Activated B cell treated with CpG ODN at 0.5 μM for 24 hours (primary cell): Measurements from ENCODE around the gene CENPQ. TPM values are rescaled to one million over a fixed set of nuclear protein-coding genes. Genes with fewer than 3 reads are reported as not detected.

Source experiments
- ATAC-seq: fragments of 200-7000 bp; cut with Tn5 transposase; one replicate; pipeline ENCODE4 v1.10.0; 2021; ENCODE audit warnings: low read depth, mild to moderate bottlenecking, moderate library complexity
- CTCF ChIA-PET: fragments of 350-600 bp; sonication (Branson Sonifier 250); formaldehyde crosslinking; loops from one replicate; lab custom pipeline; 2021; ENCODE audit warnings: antibody characterized with exemption; lab: Charles Lee
- POLR2A ChIA-PET: fragments of 350-600 bp; sonication (Branson Sonifier 250); formaldehyde crosslinking; loops from one replicate; lab custom pipeline; 2021; ENCODE audit warnings: antibody characterized with exemption; lab: Charles Lee
- DNase-seq: peaks from one replicate; pipeline ENCODE4 v3.0.0; 2022
- H3K27ac Mint-ChIP-seq: one replicate; pipeline ENCODE4 v1.8.0; 2020; ENCODE audit warnings: mixed read lengths
- H3K27me3 Mint-ChIP-seq: one replicate; pipeline ENCODE4 v1.8.0; 2021; ENCODE audit warnings: mixed read lengths
- H3K36me3 Mint-ChIP-seq: one replicate; pipeline ENCODE4 v1.8.0; 2021; ENCODE audit warnings: low read depth, mixed read lengths
- H3K4me1 Mint-ChIP-seq: one replicate; pipeline ENCODE4 v1.8.0; 2021; ENCODE audit warnings: mixed read lengths
- H3K4me3 Mint-ChIP-seq: one replicate; pipeline ENCODE4 v1.8.0; 2020; ENCODE audit warnings: mild to moderate bottlenecking, mixed read lengths
- H3K9me3 Mint-ChIP-seq: one replicate; pipeline ENCODE4 v1.8.0; 2020; ENCODE audit warnings: mixed read lengths
- CTCF ChIP-seq: fragments of 200-600 bp; IDR thresholded peaks from one replicate; pipeline ENCODE4 v1.8.0; 2022; ENCODE audit warnings: antibody characterized with exemption, mild to moderate bottlenecking
- intact Hi-C: fragments of 100-400 bp; cut with micrococcal nuclease; formaldehyde crosslinking; loops from one replicate; pipeline ENCODE4 v1.15.1; 2024
- total RNA-seq: library from RNA; stranded (reverse); gene quantifications from 2 replicates; pipeline ENCODE4 v1.2.3, GENCODE V29; 2022

CENPQ gene
- total RNA-seq, 1 donor from 2014 or later: 7.1 TPM

GRCh38 chr6:49490633-49491032, 27.5 kb downstream of the CENPQ start:
- ATAC-seq: no peak
- intact Hi-C loops: no loop called here
- ChIA-PET POLR2A (no interaction called here), CTCF (no interaction called here)
- Mint-ChIP-seq H3K27me3 (no peaks in the 10 kb centered on the region), H3K4me1 (no peaks in the 10 kb centered on the region), H3K4me3 (no peak overlapping the region), H3K27ac (no peak overlapping the region), H3K36me3 (peaks cover 55% of the 10 kb centered on the region), H3K9me3 (no peaks in the 10 kb centered on the region)
- DNase-seq: no peak
- TF ChIP-seq CTCF: no peak

GRCh38 chr6:49497304-49497703, 34.1 kb downstream of the CENPQ start:
- ChIA-PET POLR2A (no interaction called here), CTCF (no interaction called here)
- DNase-seq (no peak), ATAC-seq (no peak)
- Mint-ChIP-seq H3K36me3 (peaks cover 13% of the 10 kb centered on the region), H3K9me3 (no peaks in the 10 kb centered on the region), H3K27me3 (no peaks in the 10 kb centered on the region), H3K4me3 (no peak overlapping the region), H3K4me1 (no peaks in the 10 kb centered on the region), H3K27ac (no peak overlapping the region)
- intact Hi-C loops: no loop called here
- TF ChIP-seq CTCF: no peak

- ChIA-PET POLR2A (no interaction called here), CTCF (no interaction called here)
- H3K27me3 Mint-ChIP-seq: peaks cover 3% of the 10 kb centered on the region
- H3K36me3 Mint-ChIP-seq: peaks cover 6% of the 10 kb centered on the region
- intact Hi-C loops: no loop called here
- no peak overlapping the region for H3K27ac Mint-ChIP-seq
- no peaks in the 10 kb centered on the region for H3K9me3 Mint-ChIP-seq
- ATAC-seq: no peak
- no peaks in the 10 kb centered on the region for H3K4me1 Mint-ChIP-seq
- no peak overlapping the region for H3K4me3 Mint-ChIP-seq
- TF ChIP-seq CTCF: no peak
- DNase-seq: no peak
Measured at GRCh38 chr6:49499126-49499525, 36.0 kb downstream of the CENPQ start.

GRCh38 chr6:49499623-49500022, 36.5 kb downstream of the CENPQ start, which contains the start of gene GLYATL3:
Gene GLYATL3, plus strand, starts transcription at chr6:49499923. Its CDS starts 12,068 bp downstream, at chr6:49511991.
- DNase-seq: no peak
- ATAC-seq: no peak
- Mint-ChIP-seq H3K4me1 (no peaks in the 10 kb centered on the region), H3K4me3 (no peak within 1 kb of the TSS), H3K27ac (no peak within 1 kb of the TSS), H3K9me3 (no peaks in the 10 kb centered on the region), H3K36me3 (peaks cover 6% of the 10 kb centered on the region), H3K27me3 (peaks cover 3% of the 10 kb centered on the region)
- ChIA-PET CTCF (no interaction called here), POLR2A (no interaction called here)
- TF ChIP-seq CTCF: no peak
- intact Hi-C loops: no loop called here

GRCh38 chr6:49504666-49505065, 41.5 kb downstream of the CENPQ start:
- Mint-ChIP-seq H3K4me1 (no peaks in the 10 kb centered on the region), H3K27me3 (peaks cover 3% of the 10 kb centered on the region), H3K27ac (no peak overlapping the region), H3K36me3 (no peaks in the 10 kb centered on the region), H3K9me3 (no peaks in the 10 kb centered on the region), H3K4me3 (no peak overlapping the region)
- ATAC-seq (no peak), DNase-seq (no peak)
- CTCF ChIA-PET: no interaction called here
- intact Hi-C loops: no loop called here
- POLR2A ChIA-PET: no interaction called here
- TF ChIP-seq CTCF: no peak
